HEK293T (cell line): ENCODE results near the gene CDYL.

Experiments used
- ARNT ChIP-seq: fragments of 450-650 bp; IDR thresholded peaks from 2 replicates; pipeline ENCODE4 v1.6.1; 2017; ENCODE audit warnings: mild to moderate bottlenecking
- BHLHE40 ChIP-seq: fragments of 450-650 bp; IDR thresholded peaks from 2 replicates; pipeline ENCODE4 v1.6.1; 2016; ENCODE audit warnings: mild to moderate bottlenecking, moderate library complexity, borderline replicate concordance
- ELF4 ChIP-seq: fragments of 450-650 bp; IDR thresholded peaks from 2 replicates; pipeline ENCODE4 v1.6.1; 2017; ENCODE audit warnings: antibody characterized with exemption
- FOXA1 ChIP-seq: fragments of 450-650 bp; IDR thresholded peaks from 2 replicates; pipeline ENCODE4 v1.6.1; 2016; ENCODE audit warnings: mild to moderate bottlenecking
- FOXM1 ChIP-seq: fragments of 450-650 bp; IDR thresholded peaks from 2 replicates; pipeline ENCODE4 v1.6.1; 2017; ENCODE audit warnings: mild to moderate bottlenecking, borderline replicate concordance
- L3MBTL2 ChIP-seq: fragments of 450-650 bp; conservative IDR thresholded peaks from 2 replicates; pipeline ENCODE4 v1.6.1; 2016; ENCODE audit warnings: mild to moderate bottlenecking
- LEF1 ChIP-seq: fragments of 450-650 bp; IDR thresholded peaks from 2 replicates; pipeline ENCODE4 v1.6.1; 2017; ENCODE audit warnings: mild to moderate bottlenecking, borderline replicate concordance
- NFRKB ChIP-seq: fragments of 450-650 bp; IDR thresholded peaks from 2 replicates; pipeline ENCODE4 v1.6.1; 2016; ENCODE audit warnings: mild to moderate bottlenecking, moderate library complexity
- SUZ12 ChIP-seq: fragments of 450-650 bp; IDR thresholded peaks from 2 replicates; pipeline ENCODE4 v1.6.1; 2016; ENCODE audit warnings: mild to moderate bottlenecking
- TF ChIP-seq, protein P1 (sequence below): fragments of 450-650 bp; IDR thresholded peaks from 2 replicates; pipeline ENCODE4 v1.6.1; 2016

DNA sequence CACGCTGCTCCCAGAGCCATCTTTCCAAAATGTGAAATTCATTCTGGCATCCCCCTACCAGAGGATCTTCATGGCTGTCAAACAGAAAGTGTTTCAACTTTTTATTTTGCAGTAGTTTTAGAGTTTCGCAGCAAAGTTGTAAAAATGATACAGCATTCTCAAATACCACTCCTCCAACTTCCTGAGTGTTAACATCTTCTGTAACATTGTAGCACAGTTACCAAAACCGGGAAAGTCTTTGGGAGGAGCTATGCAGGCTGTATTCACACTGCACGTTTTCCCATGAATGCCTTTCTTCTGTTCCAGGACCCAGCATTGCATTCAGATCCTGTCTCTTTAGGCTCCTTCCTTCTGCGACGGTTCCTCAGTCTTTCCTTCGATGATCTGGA lies 30.1 kb downstream of the CDYL start:
- TF ChIP-seq, protein P1, sequence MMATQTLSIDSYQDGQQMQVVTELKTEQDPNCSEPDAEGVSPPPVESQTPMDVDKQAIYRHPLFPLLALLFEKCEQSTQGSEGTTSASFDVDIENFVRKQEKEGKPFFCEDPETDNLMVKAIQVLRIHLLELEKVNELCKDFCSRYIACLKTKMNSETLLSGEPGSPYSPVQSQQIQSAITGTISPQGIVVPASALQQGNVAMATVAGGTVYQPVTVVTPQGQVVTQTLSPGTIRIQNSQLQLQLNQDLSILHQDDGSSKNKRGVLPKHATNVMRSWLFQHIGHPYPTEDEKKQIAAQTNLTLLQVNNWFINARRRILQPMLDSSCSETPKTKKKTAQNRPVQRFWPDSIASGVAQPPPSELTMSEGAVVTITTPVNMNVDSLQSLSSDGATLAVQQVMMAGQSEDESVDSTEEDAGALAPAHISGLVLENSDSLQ: no peak
- no peak for TF ChIP-seq FOXA1
- TF ChIP-seq LEF1: no peak
- no peak for TF ChIP-seq FOXM1
- no peak for TF ChIP-seq L3MBTL2
- no peak for TF ChIP-seq SUZ12
- no peak for TF ChIP-seq NFRKB
- TF ChIP-seq ELF4: no peak
- TF ChIP-seq BHLHE40: no peak
- no peak for TF ChIP-seq ARNT
